Fibroblast of the aortic adventitia (primary cell): Measurements from ENCODE around the gene MUC13. TPM values are rescaled to one million over a fixed set of nuclear protein-coding genes. Genes with fewer than 3 reads are reported as not detected.
"Not testable (repeated sequence)": the region's sequence is repeated elsewhere in the genome, so short reads cannot be mapped to it uniquely, and the experiment has no call there.

ENCODE experiments used
- DNase-seq: peaks from one replicate; pipeline ENCODE4 v3.0.0-alpha.2; 2010; ENCODE audit warnings: low read depth
- H3K4me3 ChIP-seq: 2 replicates; pipeline ENCODE4 v1.5.1; 2011; ENCODE audit warnings: low read depth, mild to moderate bottlenecking, control low read depth, low read length, moderate library complexity
- total RNA-seq: library from RNA; depleted of rRNA; stranded (reverse); fragments of >200 nt; gene quantifications from 2 replicates; pipeline ENCODE4 v1.2.3, GENCODE V29; 2012; ENCODE audit warnings: low replicate concordance
- TF ChIP-seq, protein P1 (sequence below): IDR thresholded peaks from 2 replicates; pipeline ENCODE4 v1.5.1; 2011; ENCODE audit warnings: mild to moderate bottlenecking, low read length, control low read depth, inconsistent platforms; ENCODE audit not compliant: insufficient read depth

The MUC13 gene
- total RNA-seq, 1 donor, result not detected

DNA sequence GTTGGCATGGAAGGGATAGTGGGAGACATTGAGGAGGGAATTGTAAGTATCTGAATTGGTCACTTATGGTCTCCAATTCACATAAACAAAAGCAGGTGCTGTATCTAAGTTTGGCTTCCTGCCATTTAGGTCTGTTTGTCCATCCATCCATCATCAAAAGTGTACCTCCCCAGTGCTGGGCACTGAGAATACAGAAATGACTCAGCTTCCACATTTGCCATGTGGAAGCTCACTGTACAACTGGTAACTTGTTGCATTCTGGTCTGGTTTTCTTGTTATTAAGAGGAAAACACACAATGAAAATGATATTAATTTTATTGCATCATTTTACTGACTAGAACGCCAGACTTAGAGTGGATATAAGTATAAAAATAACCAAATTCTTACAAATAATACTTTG lies 30.9 kb upstream of the MUC13 start:
- TF ChIP-seq, protein P1, sequence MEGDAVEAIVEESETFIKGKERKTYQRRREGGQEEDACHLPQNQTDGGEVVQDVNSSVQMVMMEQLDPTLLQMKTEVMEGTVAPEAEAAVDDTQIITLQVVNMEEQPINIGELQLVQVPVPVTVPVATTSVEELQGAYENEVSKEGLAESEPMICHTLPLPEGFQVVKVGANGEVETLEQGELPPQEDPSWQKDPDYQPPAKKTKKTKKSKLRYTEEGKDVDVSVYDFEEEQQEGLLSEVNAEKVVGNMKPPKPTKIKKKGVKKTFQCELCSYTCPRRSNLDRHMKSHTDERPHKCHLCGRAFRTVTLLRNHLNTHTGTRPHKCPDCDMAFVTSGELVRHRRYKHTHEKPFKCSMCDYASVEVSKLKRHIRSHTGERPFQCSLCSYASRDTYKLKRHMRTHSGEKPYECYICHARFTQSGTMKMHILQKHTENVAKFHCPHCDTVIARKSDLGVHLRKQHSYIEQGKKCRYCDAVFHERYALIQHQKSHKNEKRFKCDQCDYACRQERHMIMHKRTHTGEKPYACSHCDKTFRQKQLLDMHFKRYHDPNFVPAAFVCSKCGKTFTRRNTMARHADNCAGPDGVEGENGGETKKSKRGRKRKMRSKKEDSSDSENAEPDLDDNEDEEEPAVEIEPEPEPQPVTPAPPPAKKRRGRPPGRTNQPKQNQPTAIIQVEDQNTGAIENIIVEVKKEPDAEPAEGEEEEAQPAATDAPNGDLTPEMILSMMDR, result no peak
- H3K4me3 ChIP-seq, result no peak overlapping the region
- DNase-seq, result peak; percentile 40

DNA sequence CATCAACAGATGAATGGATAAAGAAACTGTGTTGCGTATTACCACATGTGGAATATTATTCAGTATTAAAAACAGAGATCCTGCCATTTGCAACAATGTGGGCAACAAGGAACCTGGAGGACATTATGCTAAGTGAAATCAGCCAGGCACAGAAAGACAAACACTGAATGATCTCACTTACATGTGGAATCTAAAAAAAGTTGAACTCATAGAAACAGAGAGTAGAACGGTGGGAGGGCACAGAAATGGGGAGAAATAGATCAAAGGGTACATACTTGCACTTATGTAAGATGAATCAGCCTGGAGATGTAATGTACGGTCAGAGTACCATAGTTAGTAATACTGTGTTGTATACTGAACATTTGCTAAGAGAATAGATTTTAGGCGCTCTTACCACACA lies 29.8 kb upstream of the MUC13 start:
- DNase-seq, result peak; percentile 45
- TF ChIP-seq, protein P1, result no peak
- no peak overlapping the region for H3K4me3 ChIP-seq

DNA sequence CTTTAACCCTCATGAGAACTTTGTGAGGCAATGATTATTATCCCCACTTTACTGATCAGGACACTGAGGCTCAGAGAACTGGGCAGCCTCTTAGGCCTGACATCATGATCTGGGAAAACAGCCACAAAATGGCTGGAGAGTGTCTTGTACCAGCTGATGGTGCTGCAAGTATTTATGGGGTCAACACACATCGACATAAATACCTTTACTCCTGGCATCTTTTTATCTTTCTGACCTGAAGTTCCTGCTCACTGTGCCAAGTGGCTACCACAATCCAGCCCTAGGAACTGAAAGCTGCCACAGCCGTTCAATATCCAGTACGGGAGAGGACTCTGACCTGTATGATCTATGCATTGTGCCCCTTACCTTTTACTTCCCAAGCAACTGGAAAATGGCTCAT lies 29.2 kb upstream of the MUC13 start:
- peak; percentile 59 for DNase-seq
- no peak overlapping the region for H3K4me3 ChIP-seq
- TF ChIP-seq, protein P1, result no peak

DNA sequence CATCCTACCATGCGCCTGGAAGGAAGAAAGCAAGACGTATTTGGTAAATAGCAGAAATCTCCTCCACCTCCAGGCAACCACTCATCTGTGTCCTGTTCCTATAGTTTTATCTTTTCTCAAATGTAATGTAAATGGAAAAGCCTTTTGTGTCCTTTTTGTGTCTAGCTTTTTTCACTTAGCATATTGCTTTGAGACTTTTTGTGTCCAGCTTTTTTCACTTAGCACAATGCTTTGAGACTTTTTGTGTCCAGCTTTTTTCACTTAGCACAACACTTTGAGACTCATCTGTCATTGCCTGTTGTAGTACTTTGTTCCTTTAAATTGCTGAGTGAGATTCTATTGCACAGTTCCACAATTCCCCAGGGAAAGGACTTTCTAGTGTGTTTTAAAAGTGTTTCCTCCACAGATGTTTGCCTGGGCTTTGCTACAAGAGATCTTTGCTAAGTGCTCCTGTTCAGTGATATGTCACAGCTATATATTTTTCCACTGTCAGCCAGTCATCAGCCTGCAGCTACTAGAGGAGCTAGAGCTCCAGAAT lies 27.9 kb upstream of the MUC13 start:
- no peak overlapping the region for H3K4me3 ChIP-seq
- TF ChIP-seq, protein P1, result no peak
- DNase-seq, result peak; percentile 68

DNA sequence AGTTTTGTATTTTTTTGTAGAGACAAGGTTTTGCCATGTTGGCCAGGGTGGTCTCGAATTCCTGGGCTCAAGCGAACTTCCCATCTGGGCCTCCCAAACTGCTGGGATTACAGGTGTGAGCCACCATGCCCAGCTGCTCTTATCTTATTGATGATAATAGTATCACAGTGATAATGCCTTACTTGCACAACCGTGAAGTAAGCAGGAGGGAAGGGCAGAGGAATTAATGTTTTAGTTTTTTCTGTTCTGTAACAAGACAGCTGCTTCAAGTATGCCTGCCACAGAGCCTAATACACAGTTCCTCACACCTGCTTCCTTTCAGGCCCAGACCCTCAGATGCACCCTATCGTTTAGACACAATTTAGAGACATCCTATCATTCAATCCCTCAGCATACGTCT lies 26.1 kb upstream of the MUC13 start:
- H3K4me3 ChIP-seq, result no peak overlapping the region
- no peak for DNase-seq
- TF ChIP-seq, protein P1, result no peak

DNA sequence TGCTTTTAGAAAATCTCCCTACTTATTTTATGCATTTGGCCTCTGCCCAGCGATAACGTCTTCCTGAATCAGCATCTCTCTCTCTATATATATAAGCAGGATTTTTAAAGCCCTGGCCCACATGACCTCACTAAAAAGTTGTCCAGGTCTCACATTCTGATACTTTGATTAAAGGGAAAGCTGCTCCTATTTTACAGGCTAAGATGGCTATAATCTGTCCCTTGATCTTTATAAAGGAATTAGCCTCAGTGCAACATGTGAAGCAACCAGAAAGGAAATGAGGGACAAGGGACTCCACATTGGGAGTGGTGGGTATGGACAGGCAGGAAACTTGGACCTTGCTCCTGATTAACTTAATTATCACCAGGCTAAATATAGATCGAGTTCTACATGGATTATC lies 25.6 kb upstream of the MUC13 start:
- TF ChIP-seq, protein P1, result no peak
- no peak overlapping the region for H3K4me3 ChIP-seq
- peak; percentile 37 for DNase-seq

DNA sequence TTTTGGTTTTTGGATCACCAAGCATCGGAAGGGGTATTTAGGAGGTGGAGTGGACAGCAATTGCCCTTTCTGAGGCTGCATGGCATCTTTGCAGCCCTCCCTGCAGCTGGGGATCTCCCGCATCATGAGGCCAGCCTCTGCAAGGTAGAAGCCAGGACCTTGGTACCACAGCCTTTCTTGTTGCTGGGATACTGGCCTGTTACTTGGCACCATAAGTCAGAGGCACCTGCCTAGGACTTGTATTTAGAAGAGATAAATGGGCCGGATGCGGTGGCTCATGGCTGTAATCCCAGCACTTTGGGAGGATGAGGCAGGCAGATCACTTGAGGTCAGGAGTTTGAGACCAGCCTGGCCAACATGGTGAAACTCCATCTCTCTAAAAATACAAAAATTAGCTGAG lies 23.4 kb upstream of the MUC13 start:
- peak; percentile 11 for DNase-seq
- not testable (repeated sequence) for H3K4me3 ChIP-seq
